Breast epithelium (tissue), 3 donors: ENCODE results near the gene LPO.

ENCODE experiments used
- CTCF ChIP-seq, 3 donors: fragments of 450-650 bp; IDR thresholded peaks; one replicate each; pipeline ENCODE4 v1.5.1; 2016 to 2017; ENCODE audit warnings: antibody characterized with exemption in 3 of 3, mild to moderate bottlenecking in 3 of 3, moderate library complexity in 3 of 3
- POLR2A ChIP-seq: fragments of 450-650 bp; IDR thresholded peaks from one replicate; pipeline ENCODE4 v1.6.1; 2016; ENCODE audit warnings: antibody characterized with exemption, mild to moderate bottlenecking, moderate library complexity

- TF ChIP-seq POLR2A (no peak), CTCF (IDR thresholded peaks at IDR 0.05) (no peak)
Observed at GRCh38 chr17:58202859-58203258, 35.5 kb upstream of the LPO start.
